Measurements from ENCODE around the gene SNRPA1.

SNRPA1 gene

DNA sequence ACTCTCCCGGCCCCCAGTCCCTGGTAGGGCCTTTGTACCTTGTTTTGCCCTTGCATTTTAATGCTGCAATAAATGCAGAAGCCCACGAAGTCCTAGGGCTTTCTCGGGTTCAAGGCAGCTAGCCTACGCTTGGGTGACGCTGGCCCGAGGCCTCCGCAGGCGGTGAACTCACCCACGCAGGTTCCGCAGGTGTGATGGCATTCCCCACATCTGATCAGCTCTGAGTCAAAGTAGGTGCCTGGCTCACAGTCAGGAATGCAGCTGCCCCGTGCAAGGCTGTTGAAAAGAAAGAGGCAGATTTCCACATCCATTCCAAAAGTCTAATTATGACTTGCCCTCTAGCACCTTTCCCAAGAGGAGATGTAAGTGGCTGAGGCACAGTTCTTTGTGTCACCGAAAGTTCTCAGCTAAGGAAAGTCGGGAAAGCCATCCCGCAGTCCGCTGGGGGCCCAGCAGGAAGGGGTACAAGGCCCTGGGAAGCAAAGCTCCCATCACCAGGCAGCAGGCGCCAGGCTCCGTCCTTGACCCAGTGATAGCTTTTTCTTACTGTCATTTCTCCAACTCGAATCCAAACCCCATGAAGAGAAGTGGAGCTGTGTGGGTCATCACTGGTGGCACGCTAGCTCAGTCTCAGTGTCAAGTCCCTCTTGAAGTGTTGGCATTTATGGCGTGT, 23.2 kb upstream of the SNRPA1 start:
- no peak for DNase-seq

- no peak for DNase-seq
Observed at GRCh38 chr15:101317336-101317872, 22.4 kb upstream of the SNRPA1 start.

DNA sequence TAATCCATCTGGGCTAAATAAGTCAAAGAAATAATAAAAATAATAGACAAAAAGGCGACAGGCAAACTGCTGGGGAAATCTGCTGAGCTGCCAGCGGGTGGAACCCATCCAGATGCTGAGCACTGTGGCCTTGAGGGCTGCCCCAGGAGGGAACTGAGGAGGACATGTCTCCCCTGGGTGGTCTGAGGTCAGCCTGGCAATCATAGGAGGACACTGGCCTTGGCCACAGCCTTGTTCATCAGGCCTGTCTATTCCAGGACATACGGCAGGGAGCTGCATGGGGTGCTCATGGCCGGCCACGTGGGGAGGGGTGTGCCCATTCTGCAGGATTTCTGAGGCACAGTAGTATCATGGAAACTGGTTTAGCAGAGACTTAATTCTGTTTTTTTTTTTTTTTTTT, 21.5 kb upstream of the SNRPA1 start:
- DNase-seq, result no peak

DNA sequence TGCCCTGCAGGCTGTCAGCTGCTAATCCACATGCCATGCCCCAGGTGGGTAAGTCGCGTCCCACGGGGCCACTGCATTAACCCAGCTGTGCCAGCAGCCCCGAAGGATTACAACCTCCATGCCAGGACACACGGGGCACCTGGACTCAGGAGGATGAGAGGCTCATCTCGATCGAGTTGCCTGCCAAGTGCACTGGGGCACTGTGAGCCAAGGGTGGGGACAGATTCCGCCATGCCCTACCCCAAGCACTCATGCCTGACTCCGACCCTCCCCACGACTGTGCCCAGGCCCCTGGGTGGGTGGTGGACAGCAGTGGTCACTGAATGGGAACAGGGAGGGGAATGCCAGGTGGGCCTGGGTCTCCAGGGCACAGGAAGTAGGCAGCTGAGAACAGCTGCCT, 20.7 kb upstream of the SNRPA1 start:
- DNase-seq, result no peak

- no peak for DNase-seq
Observed at GRCh38 chr15:101314336-101315125, 19.5 kb upstream of the SNRPA1 start.

DNA sequence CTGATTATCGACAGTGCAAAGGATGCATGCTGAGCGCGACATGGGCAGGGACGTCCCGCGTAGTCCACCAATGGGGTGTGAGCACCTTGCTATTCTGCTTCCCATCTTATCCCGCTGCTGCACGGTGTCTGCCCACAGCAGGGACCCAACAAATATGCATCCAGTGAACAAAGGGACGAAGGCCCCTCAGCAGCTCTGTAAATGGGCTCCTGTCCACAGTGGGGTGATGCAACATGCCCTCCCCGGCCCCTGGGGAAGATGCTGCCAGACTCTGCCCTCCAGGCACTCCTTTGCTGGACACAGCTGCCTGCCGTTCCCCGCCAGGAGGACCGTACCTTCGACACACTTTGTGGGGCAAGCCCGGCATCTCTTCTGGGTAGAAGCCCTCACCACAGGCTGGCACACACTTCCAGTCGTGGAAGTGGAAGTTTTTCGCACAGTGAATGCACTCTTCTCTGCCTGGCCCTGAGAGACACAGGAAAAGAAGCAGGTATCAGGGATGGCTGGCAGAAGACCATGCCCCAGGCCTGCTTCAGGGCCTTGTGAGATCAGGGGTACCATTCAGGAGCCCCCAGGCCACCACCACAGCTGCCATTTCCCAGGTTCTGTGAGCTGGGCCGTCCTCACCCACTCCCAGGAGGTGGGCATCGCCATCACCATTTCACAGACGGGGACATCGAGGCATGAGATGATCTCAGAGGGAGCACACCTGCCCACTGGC, 18.2 kb upstream of the SNRPA1 start:
- DNase-seq, result no peak

DNA sequence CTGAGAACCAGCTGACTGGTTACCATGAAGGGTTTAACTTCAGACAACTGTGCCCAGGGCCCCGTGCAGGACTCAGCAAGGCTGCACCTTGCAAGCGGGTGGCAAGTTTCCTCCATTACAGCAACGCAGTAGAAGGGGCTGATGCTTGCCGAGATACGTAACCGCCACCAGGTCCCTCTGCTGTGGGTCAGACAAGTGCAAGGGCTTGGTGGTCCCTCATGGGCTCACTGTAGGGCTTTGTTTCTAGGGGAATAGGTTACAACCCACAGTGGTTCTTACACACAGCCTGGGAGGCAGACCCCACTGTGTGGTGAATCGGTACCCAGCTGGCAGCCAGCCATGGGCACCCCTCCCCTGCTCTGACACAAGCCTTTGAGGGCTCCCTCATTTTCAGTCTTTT, 15.5 kb upstream of the SNRPA1 start:
- DNase-seq, result no peak

DNA sequence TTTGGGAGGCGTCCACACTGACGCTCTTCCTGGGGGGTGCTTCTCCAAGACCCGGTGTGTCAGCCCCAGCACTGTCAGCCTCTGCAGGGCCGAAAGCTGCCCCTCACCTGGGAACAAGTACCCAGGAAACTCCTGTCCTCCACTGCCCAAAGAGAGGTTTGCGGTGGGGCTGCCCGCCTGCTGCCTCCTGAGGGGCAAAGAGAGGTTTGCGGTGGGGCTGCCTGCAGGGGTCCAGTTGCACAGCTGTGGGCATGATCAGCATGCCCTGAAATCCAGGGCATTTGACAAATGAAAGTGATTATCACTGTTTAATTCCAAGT, 15.1 kb upstream of the SNRPA1 start:
- no peak for DNase-seq

GRCh38 chr15:101309436-101310160, 14.6 kb upstream of the SNRPA1 start:
- no peak for DNase-seq

- DNase-seq, result no peak
Observed at GRCh38 chr15:101308604-101309435, 13.8 kb upstream of the SNRPA1 start.

- no peak for DNase-seq
Observed at GRCh38 chr15:101307897-101308603, 13.0 kb upstream of the SNRPA1 start.

DNA sequence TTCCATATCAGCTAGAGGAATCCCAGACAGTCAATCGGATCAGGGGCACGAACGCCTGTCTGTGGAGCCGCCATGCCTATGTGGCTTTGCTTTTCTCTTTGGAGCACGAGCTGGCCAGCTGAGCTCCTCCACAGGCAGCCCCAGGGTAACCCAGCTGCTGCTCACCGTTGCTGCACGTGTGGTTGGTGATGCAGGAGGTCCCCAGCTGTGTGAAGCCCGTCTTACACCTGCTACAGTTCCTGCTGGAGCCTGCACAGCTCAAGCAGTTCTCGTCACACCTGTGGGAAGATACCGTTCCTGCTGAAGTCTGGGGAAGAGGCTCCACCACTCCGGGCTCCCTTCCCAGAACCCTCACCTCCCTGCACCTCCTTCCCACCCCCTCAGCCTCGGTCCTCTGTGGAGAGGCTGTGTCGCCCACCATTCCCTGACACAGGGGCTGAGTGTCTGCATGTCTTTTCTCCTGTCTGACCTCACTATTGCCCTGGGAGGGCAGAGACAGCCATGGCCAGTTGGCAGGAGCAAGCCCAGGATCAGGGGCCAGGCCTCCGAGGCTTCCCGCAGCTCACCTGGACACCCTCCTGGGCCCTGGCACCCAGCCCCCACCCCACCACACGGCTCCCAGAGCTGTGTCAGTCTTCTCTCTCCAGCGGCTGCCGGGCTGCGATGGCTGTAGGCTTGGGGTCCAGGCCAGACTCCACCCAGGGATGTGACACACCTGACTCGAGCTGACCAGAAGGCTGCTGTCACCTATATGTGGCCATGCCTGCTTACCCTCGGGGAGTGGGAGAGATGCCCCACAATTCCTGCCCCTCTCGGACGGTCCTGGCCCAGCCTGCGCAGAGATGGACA, 12.2 kb upstream of the SNRPA1 start:
- DNase-seq, result no peak

DNA sequence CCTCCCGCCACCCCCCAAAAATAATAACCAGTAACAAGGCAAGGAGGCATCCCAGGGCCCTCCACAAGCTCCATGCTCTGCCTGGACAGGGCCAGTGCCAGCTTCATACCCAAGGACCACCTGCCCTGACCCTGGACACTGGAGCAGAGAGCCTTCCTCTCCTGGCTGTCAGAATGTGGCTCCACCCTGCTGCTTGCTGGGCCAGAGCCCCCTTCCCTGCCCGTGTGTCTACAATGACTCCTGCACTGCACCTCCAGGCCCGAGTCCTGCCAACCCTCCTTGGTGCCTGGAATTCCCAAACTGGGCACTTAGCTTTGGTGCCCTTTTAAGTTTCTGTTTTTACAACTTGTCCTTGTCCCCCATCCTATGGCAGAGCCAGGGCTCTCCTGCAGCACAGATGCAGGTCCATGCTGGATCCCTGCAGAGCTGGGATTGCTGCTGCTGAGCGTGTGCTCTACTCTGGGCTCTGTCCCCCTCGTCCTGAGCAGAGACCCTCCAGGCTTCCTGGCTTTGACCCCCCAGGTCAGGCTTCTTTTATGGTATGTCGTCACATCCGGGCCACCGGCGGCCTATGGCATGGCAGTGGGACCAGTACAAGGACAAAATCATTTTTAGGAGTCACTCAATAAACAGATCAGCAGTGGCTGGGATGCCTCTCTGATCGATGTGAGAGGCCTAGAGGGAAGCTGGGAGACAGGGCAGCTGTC, 11.4 kb upstream of the SNRPA1 start:
- no peak for DNase-seq

DNA sequence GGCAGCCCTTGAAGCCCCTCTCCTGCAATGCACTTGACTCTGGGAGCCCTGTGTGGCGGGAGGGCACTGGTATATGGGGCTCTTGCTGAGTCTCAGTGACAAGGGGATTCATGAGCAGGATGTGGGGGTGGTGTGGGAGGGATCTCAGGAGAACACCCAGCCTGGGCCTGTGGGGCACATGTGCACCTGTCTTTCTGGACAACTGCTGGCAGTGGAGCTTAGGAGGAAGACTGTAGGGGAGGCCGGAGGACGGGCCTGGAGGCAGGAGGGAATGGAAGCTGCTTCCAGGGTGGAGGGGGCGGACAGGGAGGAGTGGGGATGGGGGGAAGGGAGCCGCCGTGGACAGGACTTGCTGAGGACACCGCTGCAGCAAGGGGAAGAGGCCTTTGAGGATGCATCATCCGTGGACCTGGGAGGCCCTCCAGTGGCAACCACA, 10.8 kb upstream of the SNRPA1 start:
- DNase-seq, result no peak

- DNase-seq, result no peak
Observed at GRCh38 chr15:101303408-101303807, 8.4 kb upstream of the SNRPA1 start.

DNA sequence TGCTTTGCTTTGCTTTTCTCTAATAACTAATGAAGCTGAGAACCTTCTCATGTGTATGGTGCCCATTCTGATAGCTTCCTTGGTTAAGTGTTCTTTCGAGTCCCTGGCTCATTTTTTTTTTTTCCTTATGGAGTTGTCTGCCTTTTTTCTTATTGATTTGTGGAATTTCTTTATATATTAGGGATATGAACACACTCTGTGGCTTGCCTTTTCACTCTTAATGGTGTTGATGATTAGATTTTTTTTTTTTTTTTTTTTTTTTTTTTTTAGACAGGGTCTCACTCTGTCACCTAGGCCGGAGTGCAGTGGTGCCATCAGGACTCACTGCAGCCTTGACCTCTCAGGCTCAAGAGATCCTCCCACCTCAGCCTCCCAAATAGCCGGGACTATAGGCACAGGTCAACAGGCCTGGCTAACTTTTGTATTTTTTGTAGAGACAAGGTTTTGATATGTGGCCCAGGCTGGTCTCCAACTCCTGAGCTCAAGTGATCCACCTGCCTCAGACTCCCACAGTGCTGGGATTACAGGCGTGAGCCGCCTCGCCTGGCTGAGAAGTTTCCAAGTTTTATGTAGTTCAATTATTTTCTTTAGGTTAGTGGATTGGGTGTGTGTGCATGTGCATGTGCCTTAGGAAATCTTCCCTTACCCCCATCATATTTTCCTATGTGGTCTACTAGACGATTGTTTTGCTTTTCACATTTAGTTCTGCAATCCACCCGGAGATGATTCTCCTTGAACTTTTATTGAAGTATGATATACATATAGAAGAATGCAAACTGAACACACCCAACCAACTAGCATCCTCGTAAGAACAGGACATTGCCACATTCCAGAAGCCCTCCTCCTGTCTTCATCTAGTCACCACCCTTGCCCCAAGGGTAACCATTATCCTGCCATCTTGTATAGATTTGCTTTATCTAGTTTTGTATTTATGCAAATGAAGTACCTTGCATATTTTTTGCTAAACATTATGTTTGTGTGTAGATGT, 1.7 kb upstream of the SNRPA1 start:
- DNase-seq, result no peak

DNA sequence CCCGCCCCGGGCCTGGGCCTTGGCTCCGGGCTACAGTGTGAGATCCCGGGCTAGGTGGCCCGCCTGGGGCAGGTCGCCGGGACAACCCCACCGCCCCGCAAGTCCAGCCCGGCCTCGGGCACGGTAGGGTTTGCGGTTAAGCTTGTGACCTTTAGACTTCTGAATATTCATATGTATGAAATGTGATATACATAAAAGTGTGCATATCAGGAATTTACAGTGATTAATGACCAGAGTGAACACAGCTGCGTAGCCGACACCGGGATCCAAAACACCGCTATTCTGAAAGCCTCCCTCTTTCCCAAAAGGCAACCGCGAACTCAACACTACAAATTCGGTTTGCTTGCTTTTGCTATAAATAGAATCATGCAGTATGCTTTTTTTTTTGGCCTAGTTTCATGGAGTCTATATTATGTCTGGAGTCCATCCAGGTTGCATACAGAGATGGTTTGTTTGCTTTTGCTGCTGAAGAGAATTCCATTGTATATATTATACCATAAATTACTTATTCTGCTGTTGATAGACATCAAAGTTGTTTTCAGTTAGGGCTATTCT, 636 bp upstream of the SNRPA1 start:
- no peak for DNase-seq

- DNase-seq, result no peak
Observed at GRCh38 chr15:101293122-101293521, 1.9 kb downstream of the SNRPA1 start.

Data from suppressor macrophage treated with lipopolysaccharide for 4 hours (primary cell).